Measurements from ENCODE around the gene TUSC2. TPM values are rescaled to one million over a fixed set of nuclear protein-coding genes. Genes with fewer than 3 reads are reported as not detected.

TUSC2 gene
- total and polyA plus RNA-seq, 2 of the 8 experiments (the other 6 are each of a cell fraction or from before 2014, with no cell fraction given): 33.3 to 65.4 TPM

DNA sequence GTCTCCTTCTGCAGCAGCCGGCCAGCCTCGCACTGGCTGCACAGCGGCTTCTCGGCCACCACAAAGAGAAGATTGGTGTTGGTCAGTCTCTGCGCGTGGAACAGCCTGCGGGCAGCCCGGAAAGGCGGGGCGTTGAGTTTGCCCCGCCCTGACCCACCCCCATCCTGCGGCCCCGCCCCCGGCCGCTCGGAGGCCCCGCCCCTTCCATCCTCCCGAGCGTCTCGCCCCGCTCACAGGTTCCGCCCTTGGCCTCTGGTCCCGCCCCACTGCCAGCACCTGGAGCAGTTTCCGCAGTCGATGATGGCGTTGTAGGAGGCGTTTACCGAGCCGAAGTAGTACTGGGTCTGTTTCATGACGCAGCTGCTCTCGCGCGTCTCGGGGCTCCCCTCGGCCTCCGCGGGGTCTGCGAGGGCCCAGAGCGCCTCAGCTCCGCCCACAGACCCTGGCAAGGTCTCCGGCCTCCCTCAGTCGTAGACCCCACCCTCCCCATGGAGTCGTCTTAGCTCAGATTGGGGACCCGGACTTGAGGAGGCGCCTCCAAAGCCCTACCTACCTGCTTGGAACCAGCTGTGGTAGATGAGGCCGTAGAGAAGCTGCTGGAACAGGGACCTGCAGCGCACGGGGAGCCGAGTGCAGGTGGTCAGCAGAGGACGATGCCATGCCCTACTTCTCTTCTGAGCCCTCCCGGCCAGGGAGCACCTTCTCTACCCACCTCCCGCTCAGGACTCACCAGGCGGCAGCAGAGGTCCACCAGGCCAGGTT is 37.2 kb upstream of the TUSC2 start (continued):
- TF ChIP-seq SIN3A (conservative IDR thresholded peaks at IDR 0.05 in 1 of 2, IDR thresholded peaks at IDR 0.05 in 1 of 2; ENCODE audit: low read depth in 1 of 2, low read length in 2 of 2): no peak
- no peak for TF ChIP-seq POU5F1 (IDR thresholded peaks at IDR 0.05; ENCODE audit: low read depth, low read length)
- TF ChIP-seq BCL11A (IDR thresholded peaks at IDR 0.05; ENCODE audit: low read depth in 2 of 2, low read length in 2 of 2): no peak
- TF ChIP-seq, protein P1, sequence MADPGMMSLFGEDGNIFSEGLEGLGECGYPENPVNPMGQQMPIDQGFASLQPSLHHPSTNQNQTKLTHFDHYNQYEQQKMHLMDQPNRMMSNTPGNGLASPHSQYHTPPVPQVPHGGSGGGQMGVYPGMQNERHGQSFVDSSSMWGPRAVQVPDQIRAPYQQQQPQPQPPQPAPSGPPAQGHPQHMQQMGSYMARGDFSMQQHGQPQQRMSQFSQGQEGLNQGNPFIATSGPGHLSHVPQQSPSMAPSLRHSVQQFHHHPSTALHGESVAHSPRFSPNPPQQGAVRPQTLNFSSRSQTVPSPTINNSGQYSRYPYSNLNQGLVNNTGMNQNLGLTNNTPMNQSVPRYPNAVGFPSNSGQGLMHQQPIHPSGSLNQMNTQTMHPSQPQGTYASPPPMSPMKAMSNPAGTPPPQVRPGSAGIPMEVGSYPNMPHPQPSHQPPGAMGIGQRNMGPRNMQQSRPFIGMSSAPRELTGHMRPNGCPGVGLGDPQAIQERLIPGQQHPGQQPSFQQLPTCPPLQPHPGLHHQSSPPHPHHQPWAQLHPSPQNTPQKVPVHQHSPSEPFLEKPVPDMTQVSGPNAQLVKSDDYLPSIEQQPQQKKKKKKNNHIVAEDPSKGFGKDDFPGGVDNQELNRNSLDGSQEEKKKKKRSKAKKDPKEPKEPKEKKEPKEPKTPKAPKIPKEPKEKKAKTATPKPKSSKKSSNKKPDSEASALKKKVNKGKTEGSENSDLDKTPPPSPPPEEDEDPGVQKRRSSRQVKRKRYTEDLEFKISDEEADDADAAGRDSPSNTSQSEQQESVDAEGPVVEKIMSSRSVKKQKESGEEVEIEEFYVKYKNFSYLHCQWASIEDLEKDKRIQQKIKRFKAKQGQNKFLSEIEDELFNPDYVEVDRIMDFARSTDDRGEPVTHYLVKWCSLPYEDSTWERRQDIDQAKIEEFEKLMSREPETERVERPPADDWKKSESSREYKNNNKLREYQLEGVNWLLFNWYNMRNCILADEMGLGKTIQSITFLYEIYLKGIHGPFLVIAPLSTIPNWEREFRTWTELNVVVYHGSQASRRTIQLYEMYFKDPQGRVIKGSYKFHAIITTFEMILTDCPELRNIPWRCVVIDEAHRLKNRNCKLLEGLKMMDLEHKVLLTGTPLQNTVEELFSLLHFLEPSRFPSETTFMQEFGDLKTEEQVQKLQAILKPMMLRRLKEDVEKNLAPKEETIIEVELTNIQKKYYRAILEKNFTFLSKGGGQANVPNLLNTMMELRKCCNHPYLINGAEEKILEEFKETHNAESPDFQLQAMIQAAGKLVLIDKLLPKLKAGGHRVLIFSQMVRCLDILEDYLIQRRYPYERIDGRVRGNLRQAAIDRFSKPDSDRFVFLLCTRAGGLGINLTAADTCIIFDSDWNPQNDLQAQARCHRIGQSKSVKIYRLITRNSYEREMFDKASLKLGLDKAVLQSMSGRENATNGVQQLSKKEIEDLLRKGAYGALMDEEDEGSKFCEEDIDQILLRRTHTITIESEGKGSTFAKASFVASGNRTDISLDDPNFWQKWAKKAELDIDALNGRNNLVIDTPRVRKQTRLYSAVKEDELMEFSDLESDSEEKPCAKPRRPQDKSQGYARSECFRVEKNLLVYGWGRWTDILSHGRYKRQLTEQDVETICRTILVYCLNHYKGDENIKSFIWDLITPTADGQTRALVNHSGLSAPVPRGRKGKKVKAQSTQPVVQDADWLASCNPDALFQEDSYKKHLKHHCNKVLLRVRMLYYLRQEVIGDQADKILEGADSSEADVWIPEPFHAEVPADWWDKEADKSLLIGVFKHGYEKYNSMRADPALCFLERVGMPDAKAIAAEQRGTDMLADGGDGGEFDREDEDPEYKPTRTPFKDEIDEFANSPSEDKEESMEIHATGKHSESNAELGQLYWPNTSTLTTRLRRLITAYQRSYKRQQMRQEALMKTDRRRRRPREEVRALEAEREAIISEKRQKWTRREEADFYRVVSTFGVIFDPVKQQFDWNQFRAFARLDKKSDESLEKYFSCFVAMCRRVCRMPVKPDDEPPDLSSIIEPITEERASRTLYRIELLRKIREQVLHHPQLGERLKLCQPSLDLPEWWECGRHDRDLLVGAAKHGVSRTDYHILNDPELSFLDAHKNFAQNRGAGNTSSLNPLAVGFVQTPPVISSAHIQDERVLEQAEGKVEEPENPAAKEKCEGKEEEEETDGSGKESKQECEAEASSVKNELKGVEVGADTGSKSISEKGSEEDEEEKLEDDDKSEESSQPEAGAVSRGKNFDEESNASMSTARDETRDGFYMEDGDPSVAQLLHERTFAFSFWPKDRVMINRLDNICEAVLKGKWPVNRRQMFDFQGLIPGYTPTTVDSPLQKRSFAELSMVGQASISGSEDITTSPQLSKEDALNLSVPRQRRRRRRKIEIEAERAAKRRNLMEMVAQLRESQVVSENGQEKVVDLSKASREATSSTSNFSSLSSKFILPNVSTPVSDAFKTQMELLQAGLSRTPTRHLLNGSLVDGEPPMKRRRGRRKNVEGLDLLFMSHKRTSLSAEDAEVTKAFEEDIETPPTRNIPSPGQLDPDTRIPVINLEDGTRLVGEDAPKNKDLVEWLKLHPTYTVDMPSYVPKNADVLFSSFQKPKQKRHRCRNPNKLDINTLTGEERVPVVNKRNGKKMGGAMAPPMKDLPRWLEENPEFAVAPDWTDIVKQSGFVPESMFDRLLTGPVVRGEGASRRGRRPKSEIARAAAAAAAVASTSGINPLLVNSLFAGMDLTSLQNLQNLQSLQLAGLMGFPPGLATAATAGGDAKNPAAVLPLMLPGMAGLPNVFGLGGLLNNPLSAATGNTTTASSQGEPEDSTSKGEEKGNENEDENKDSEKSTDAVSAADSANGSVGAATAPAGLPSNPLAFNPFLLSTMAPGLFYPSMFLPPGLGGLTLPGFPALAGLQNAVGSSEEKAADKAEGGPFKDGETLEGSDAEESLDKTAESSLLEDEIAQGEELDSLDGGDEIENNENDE (IDR thresholded peaks at IDR 0.05; ENCODE audit: insufficient replicate concordance, low read length): no peak
- TF ChIP-seq CTBP2 (IDR thresholded peaks at IDR 0.05; ENCODE audit: borderline replicate concordance, insufficient read depth, insufficient read length, low read length): no peak
- TF ChIP-seq TAF7 (optimal IDR thresholded peaks at IDR 0.05; ENCODE audit: borderline replicate concordance, low read depth, low read length): no peak
- no peak for TF ChIP-seq EP300 (IDR thresholded peaks at IDR 0.05; ENCODE audit: borderline replicate concordance in 1 of 2, low read depth in 2 of 2, low read length in 2 of 2)
- no peak for TF ChIP-seq YY1 (IDR thresholded peaks at IDR 0.05; ENCODE audit: low read depth, low read length)
- TF ChIP-seq CBX8 (IDR thresholded peaks at IDR 0.05; ENCODE audit: borderline replicate concordance, low read depth, low read length): no peak
